CD4-positive, CD25-positive, alpha-beta regulatory T cell (primary cell): ENCODE data around the gene NBPF3. TPM values are rescaled to one million over a fixed set of nuclear protein-coding genes. Genes with fewer than 3 reads are reported as not detected.
A peak's percentile ranks its signal among the peaks of the same experiment; 100 is the strongest.
"Not testable (repeated sequence)": the region's sequence is repeated elsewhere in the genome, so short reads cannot be mapped to it uniquely, and the experiment has no call there.

ENCODE experiments used
- ATAC-seq, 2 donors: fragments of 150-1000 bp; cut with Tn5 transposase; one replicate each; pipeline ENCODE4 v1.10.0; 2021; ENCODE audit warnings: low read depth in 2 of 2, moderate number of reproducible peaks in 2 of 2, moderate library complexity in 1 of 2
- DNase-seq, 3 donors: peaks; one replicate each; pipeline versions ENCODE4 v3.0.0 to v3.0.0-alpha.2; 2012 to 2022; ENCODE audit warnings: mixed read lengths in 1 of 3
- H3K27ac ChIP-seq: one replicate; pipeline ENCODE4 v1.7.0; 2013; ENCODE audit warnings: mild to moderate bottlenecking, low read length; ENCODE audit not compliant: insufficient read depth, poor library complexity, severe bottlenecking
- H3K27me3 ChIP-seq: one replicate; pipeline ENCODE4 v1.7.0; 2013; ENCODE audit warnings: low read length; ENCODE audit not compliant: control insufficient read depth, insufficient read depth
- H3K36me3 ChIP-seq: one replicate; pipeline ENCODE4 v1.7.0; 2013; ENCODE audit warnings: mild to moderate bottlenecking, low read length, moderate library complexity; ENCODE audit not compliant: control insufficient read depth, insufficient read depth
- H3K4me1 ChIP-seq: 2 replicates; pipeline ENCODE4 v1.7.0; 2013; ENCODE audit warnings: mild to moderate bottlenecking, low read length; ENCODE audit not compliant: insufficient read depth, control insufficient read depth, poor library complexity, severe bottlenecking
- H3K4me3 ChIP-seq: one replicate; pipeline ENCODE4 v1.7.0; 2013; ENCODE audit warnings: low read depth, mild to moderate bottlenecking, low read length, moderate library complexity
- H3K9me3 ChIP-seq, 2 experiments: 1 replicate in 1 of 2; 2 replicates in 1 of 2; pipeline ENCODE4 v1.7.0; 2013; ENCODE audit warnings: low read length in 2 of 2, mild to moderate bottlenecking in 1 of 2, moderate library complexity in 1 of 2; ENCODE audit not compliant: control insufficient read depth in 2 of 2
- H3K27ac Mint-ChIP-seq, 3 donors: one replicate each; pipeline ENCODE4 v1.8.0; 2020 to 2022; ENCODE audit warnings: mild to moderate bottlenecking in 3 of 3, mixed read lengths in 3 of 3, moderate library complexity in 2 of 3
- H3K27me3 Mint-ChIP-seq: one replicate; pipeline ENCODE4 v1.8.0; 2022; ENCODE audit warnings: mild to moderate bottlenecking, mixed read lengths
- H3K36me3 Mint-ChIP-seq: one replicate; pipeline ENCODE4 v1.8.0; 2020; ENCODE audit warnings: mixed read lengths
- H3K4me1 Mint-ChIP-seq, 4 donors: one replicate each; pipeline ENCODE4 v1.8.0; 2020 to 2022; ENCODE audit warnings: mixed read lengths in 4 of 4, mild to moderate bottlenecking in 1 of 4
- H3K4me3 Mint-ChIP-seq, 4 donors: one replicate each; pipeline ENCODE4 v1.8.0; 2020 to 2022; ENCODE audit warnings: mild to moderate bottlenecking in 4 of 4, mixed read lengths in 4 of 4, moderate library complexity in 3 of 4
- H3K9me3 Mint-ChIP-seq, 7 donors: one replicate each; pipeline ENCODE4 v1.8.0; 2020 to 2022; ENCODE audit warnings: mixed read lengths in 7 of 7, mild to moderate bottlenecking in 3 of 7, moderate library complexity in 2 of 7
- polyA plus RNA-seq, 4 donors: library from polyadenylated mRNA; unstranded; fragments of 300-500 nt; fragmentation: Illumina TruSeq; gene quantifications; one replicate each; pipeline ENCODE4 v1.2.3, GENCODE V29; 2021
- total RNA-seq: library from RNA; stranded (reverse); gene quantifications from one replicate; pipeline ENCODE4 v1.2.3, GENCODE V29; 2022

The NBPF3 gene
- total and polyA plus RNA-seq, 5 donors from 2014 or later: 1.2 to 2.9 (median 2.6) TPM

- not testable (repeated sequence) for H3K4me3 Mint-ChIP-seq, H3K27ac Mint-ChIP-seq, H3K4me1 ChIP-seq, H3K27me3 ChIP-seq, H3K9me3 Mint-ChIP-seq, H3K9me3 ChIP-seq, DNase-seq, ATAC-seq, H3K36me3 ChIP-seq, H3K27ac ChIP-seq, H3K4me3 ChIP-seq
- Mint-ChIP-seq H3K36me3 (peaks cover 11% of the 10 kb centered on the region), H3K4me1 (peaks cover 0 to 11% (median 5%) of the 10 kb centered on the region in 4 donors), H3K27me3 (peaks cover 14% of the 10 kb centered on the region)
Measured at GRCh38 chr1:21446647-21447046, 6.7 kb downstream of the NBPF3 start.

DNA sequence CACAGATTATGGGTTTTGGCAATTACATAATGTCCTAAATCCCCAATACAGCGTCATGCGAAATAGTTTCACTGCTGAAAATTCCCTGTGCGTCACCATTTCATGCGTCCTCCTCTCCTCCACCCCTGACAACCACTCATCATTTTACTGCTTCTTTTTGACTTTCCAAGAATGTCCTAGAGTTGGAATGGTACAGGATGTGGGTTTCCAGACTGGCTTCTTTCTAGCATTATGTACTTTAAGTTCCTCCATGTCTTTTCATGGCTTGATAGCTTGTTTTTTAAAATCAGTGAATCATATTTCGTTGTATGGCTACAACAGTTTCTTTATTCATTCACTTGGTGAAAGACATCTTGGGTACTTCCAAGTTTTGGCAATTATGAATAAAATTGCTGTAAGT is 7.4 kb downstream of the NBPF3 start:
- Mint-ChIP-seq H3K4me1 (peaks cover 0 to 8% (median 4%) of the 10 kb centered on the region in 4 donors), H3K27me3 (peaks cover 9% of the 10 kb centered on the region), H3K4me3 (no peak overlapping the region), H3K36me3 (peaks cover 11% of the 10 kb centered on the region), H3K27ac (no peak overlapping the region), H3K9me3 (peaks cover 0 to 1% (median 0%) of the 10 kb centered on the region in 7 donors)
- H3K27me3 ChIP-seq: no peaks in the 10 kb centered on the region
- no peak overlapping the region for H3K4me3 ChIP-seq
- no peak for ATAC-seq
- no peaks in the 10 kb centered on the region for H3K4me1 ChIP-seq
- no peaks in the 10 kb centered on the region for H3K9me3 ChIP-seq
- no peaks in the 10 kb centered on the region for H3K36me3 ChIP-seq
- H3K27ac ChIP-seq: no peak overlapping the region
- no peak for DNase-seq

DNA sequence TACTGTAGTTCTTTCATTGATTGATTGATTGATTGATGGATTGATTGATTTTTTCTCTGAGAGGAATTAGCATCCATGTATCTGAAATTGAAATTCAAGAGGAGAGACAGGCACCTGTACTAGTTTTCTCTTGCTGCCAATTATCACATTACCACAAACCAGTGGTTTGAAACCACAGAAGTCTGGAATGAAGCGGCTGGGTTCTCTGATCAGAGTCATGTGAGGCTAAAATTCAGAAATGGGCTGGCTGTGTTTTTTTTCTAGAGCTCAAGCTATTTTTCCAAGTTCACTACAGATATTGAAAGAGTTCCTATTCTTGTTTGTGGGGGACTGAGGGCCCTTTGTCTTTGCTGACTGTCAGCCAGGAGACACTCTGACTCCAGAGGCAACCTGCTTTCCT is 10.0 kb downstream of the NBPF3 start:
- Mint-ChIP-seq H3K9me3 (peaks cover 0 to 1% (median 0%) of the 10 kb centered on the region in 7 donors), H3K27me3 (peaks cover 9% of the 10 kb centered on the region), H3K4me1 (peaks cover 0 to 12% (median 4%) of the 10 kb centered on the region in 4 donors), H3K27ac (no peak overlapping the region), H3K36me3 (peaks cover 20% of the 10 kb centered on the region), H3K4me3 (no peak overlapping the region)
- Histone ChIP-seq H3K36me3 (no peaks in the 10 kb centered on the region), H3K4me1 (no peaks in the 10 kb centered on the region), H3K9me3 (no peaks in the 10 kb centered on the region), H3K4me3 (no peak overlapping the region), H3K27ac (no peak overlapping the region), H3K27me3 (no peaks in the 10 kb centered on the region)
- no peak for DNase-seq
- ATAC-seq: no peak

DNA sequence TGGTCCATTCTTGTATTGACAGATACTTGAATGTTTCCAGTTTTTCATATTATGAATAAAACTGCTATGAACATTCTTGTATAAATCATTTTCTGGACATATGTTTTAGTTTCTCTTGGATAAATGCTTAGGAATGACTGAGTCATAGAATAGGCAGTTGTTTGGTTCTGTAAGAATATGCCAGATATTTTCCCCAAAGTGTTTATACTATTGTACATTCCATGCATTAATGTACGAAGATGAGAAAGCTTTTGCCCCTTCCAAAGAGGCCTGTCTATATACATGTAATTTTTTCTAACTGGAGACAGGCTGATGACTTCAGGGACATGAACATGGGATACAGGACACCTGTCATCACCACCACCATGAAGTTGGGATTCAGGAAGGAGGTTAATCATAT is 11.3 kb downstream of the NBPF3 start:
- Histone ChIP-seq H3K27me3 (no peaks in the 10 kb centered on the region), H3K27ac (no peak overlapping the region), H3K36me3 (no peaks in the 10 kb centered on the region), H3K9me3 (no peaks in the 10 kb centered on the region), H3K4me3 (no peak overlapping the region), H3K4me1 (no peaks in the 10 kb centered on the region)
- ATAC-seq (no peak), DNase-seq (no peak)
- no peak overlapping the region for H3K27ac Mint-ChIP-seq
- H3K36me3 Mint-ChIP-seq: peaks cover 16% of the 10 kb centered on the region
- H3K9me3 Mint-ChIP-seq: no peaks in the 10 kb centered on the region
- peaks cover 0 to 12% (median 4%) of the 10 kb centered on the region in 4 donors for H3K4me1 Mint-ChIP-seq
- H3K27me3 Mint-ChIP-seq: peaks cover 9% of the 10 kb centered on the region
- H3K4me3 Mint-ChIP-seq: no peak overlapping the region

- peaks cover 0 to 12% (median 4%) of the 10 kb centered on the region in 4 donors for H3K4me1 Mint-ChIP-seq
- H3K27ac Mint-ChIP-seq: no peak overlapping the region
- H3K36me3 Mint-ChIP-seq: peaks cover 16% of the 10 kb centered on the region
- Histone ChIP-seq H3K27ac (no peak overlapping the region), H3K36me3 (no peaks in the 10 kb centered on the region), H3K4me3 (no peak overlapping the region), H3K9me3 (no peaks in the 10 kb centered on the region), H3K4me1 (no peaks in the 10 kb centered on the region), H3K27me3 (no peaks in the 10 kb centered on the region)
- DNase-seq: no peak
- no peak for ATAC-seq
- H3K9me3 Mint-ChIP-seq: no peaks in the 10 kb centered on the region
- H3K27me3 Mint-ChIP-seq: peaks cover 5% of the 10 kb centered on the region
- no peak overlapping the region for H3K4me3 Mint-ChIP-seq
Measured at GRCh38 chr1:21451981-21452411, 12.1 kb downstream of the NBPF3 start.

GRCh38 chr1:21453964-21454614 is 14.2 kb downstream of the NBPF3 start:
- H3K36me3 ChIP-seq, H3K9me3 Mint-ChIP-seq, H3K4me3 ChIP-seq, H3K27ac Mint-ChIP-seq, ATAC-seq, H3K4me3 Mint-ChIP-seq, H3K27ac ChIP-seq, H3K4me1 Mint-ChIP-seq, H3K27me3 Mint-ChIP-seq, H3K27me3 ChIP-seq, H3K9me3 ChIP-seq, H3K4me1 ChIP-seq: not testable (repeated sequence)
- peak in 1 of 3 donors; percentile 50 for DNase-seq
- H3K36me3 Mint-ChIP-seq: peaks cover 16% of the 10 kb centered on the region

GRCh38 chr1:21454904-21455303 is 15.0 kb downstream of the NBPF3 start:
- not testable (repeated sequence) for H3K4me1 Mint-ChIP-seq, H3K27ac ChIP-seq, ATAC-seq, H3K4me3 ChIP-seq, H3K9me3 ChIP-seq, DNase-seq, H3K4me1 ChIP-seq, H3K4me3 Mint-ChIP-seq, H3K36me3 ChIP-seq, H3K9me3 Mint-ChIP-seq, H3K27me3 ChIP-seq, H3K27ac Mint-ChIP-seq, H3K27me3 Mint-ChIP-seq
- peaks cover 12% of the 10 kb centered on the region for H3K36me3 Mint-ChIP-seq

- Histone ChIP-seq H3K4me1 (no peaks in the 10 kb centered on the region), H3K36me3 (no peaks in the 10 kb centered on the region), H3K9me3 (no peaks in the 10 kb centered on the region), H3K4me3 (no peak overlapping the region), H3K27ac (no peak overlapping the region), H3K27me3 (no peaks in the 10 kb centered on the region)
- Mint-ChIP-seq H3K27ac (no peak overlapping the region), H3K9me3 (no peaks in the 10 kb centered on the region), H3K4me3 (peak overlapping the region in 1 of 4 donors; percentile 56), H3K4me1 (peaks cover 0 to 4% (median 2%) of the 10 kb centered on the region in 4 donors), H3K36me3 (peaks cover 13% of the 10 kb centered on the region), H3K27me3 (no peaks in the 10 kb centered on the region)
- ATAC-seq: no peak
- DNase-seq: no peak
Measured at GRCh38 chr1:21457654-21458053, 17.7 kb downstream of the NBPF3 start.
